HFF-Myc (cell line): ENCODE results near the gene BORCS5.

ENCODE experiments used
- DNase-seq: peaks from one replicate; pipeline ENCODE4 v3.0.0-alpha.2; 2011; ENCODE audit warnings: low read depth; ENCODE audit errors: extremely low read depth
- H3K4me3 ChIP-seq: replicated peaks from 2 replicates; pipeline ENCODE4 v1.5.1; 2011; ENCODE audit warnings: low read depth, mild to moderate bottlenecking, control low read depth, low read length
- TF ChIP-seq, protein P1 (sequence below): IDR thresholded peaks from 2 replicates; pipeline ENCODE4 v1.5.1; 2012; ENCODE audit warnings: mild to moderate bottlenecking, low read depth, low read length, control low read depth; ENCODE audit errors: missing control alignments

Gene BORCS5

DNA sequence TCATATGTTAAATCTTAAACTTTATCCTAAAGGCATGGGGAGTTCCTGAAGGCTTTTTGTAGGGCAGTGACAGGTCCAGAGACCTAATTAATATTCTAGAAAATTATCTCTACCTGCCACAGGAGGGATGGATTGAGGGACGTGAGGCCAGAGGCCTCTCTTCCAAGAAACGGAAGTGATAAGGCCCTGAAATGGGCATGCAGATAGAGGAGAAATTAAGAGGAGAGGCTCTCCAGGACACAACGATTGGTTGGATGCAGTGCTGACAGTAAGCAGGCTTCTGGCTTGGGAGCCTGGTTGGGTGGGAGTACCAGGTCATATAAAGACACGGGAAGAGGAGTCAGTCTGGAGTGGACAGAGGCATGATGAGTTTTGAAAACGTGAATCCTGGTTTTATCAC is 3.1 kb upstream of the BORCS5 start:
- H3K4me3 ChIP-seq: no peak overlapping the region
- DNase-seq: no peak
- TF ChIP-seq, protein P1, sequence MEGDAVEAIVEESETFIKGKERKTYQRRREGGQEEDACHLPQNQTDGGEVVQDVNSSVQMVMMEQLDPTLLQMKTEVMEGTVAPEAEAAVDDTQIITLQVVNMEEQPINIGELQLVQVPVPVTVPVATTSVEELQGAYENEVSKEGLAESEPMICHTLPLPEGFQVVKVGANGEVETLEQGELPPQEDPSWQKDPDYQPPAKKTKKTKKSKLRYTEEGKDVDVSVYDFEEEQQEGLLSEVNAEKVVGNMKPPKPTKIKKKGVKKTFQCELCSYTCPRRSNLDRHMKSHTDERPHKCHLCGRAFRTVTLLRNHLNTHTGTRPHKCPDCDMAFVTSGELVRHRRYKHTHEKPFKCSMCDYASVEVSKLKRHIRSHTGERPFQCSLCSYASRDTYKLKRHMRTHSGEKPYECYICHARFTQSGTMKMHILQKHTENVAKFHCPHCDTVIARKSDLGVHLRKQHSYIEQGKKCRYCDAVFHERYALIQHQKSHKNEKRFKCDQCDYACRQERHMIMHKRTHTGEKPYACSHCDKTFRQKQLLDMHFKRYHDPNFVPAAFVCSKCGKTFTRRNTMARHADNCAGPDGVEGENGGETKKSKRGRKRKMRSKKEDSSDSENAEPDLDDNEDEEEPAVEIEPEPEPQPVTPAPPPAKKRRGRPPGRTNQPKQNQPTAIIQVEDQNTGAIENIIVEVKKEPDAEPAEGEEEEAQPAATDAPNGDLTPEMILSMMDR: no peak

DNA sequence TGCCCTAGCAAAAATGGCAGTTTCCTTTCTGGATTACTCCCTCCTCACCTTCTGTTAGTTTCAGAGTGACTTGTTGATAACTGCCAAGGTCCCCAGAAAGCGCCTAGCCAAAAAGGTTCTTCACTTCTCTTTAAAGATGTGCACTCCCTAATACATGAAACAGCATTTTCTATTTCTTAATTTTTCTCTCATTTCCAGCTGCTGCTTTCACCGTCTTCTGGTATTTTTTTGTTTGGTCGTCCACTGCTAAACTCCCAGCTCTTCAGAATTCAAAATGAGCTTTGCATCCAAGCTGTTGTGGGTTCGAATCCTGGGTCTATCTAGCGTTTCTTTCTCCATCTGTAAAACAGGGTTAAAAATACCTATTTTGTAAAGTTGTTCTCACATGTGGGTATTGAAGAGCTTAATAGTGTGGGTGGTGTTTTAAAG is 397 bp upstream of the BORCS5 start:
- TF ChIP-seq, protein P1: no peak
- H3K4me3 ChIP-seq: peak overlapping the region; percentile 72

GRCh38 chr12:12357719-12358461 is 1.0 kb downstream of the BORCS5 start:
- TF ChIP-seq, protein P1: no peak
- no peak for DNase-seq
- H3K4me3 ChIP-seq: peak overlapping the region; percentile 72

More for the DNA sequence above, 397 bp upstream of the BORCS5 start:
- DNase-seq: no peak

- H3K4me3 ChIP-seq: peak overlapping the region; percentile 72
- no peak for DNase-seq
- TF ChIP-seq, protein P1: no peak
Observed at GRCh38 chr12:12358528-12358927, 1.6 kb downstream of the BORCS5 start.

GRCh38 chr12:12364787-12365445 is 8.0 kb downstream of the BORCS5 start:
- TF ChIP-seq, protein P1: no peak

DNA sequence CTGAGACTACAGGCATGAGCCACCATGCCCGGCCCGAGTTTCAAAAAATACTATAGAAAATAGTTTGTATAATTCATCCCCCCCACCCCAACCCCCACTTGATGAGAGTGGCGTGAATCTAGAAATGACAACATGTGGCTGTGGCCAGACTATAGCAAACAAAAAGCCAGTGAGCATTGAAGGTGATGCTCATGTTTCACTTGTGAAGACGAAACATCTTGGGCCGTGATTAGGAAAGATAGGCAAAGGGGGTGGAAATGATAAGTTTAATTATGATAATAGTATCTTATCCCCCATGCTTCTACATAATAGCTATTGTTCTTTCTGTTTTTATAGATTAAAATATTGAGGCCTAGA is 8.5 kb downstream of the BORCS5 start:
- DNase-seq: no peak
- no peak overlapping the region for H3K4me3 ChIP-seq
- TF ChIP-seq, protein P1: no peak

More at GRCh38 chr12:12364787-12365445, 8.0 kb downstream of the BORCS5 start:
- DNase-seq: no peak
- H3K4me3 ChIP-seq: no peak overlapping the region
